Tibial artery (tissue), 4 donors: ENCODE measurements around the gene GABRB3.

Experiments used
- DNase-seq, 2 donors: peaks; one replicate each; pipeline ENCODE4 v3.0.0-alpha.2; 2019
- H3K27ac ChIP-seq, 2 donors: fragments of 200-600 bp; sonication (generic) in 1 of 2; 1 replicate in 1 of 2; 2 replicates in 1 of 2; pipeline ENCODE4 v1.5.1; 2018 to 2019; ENCODE audit warnings: mild to moderate bottlenecking in 1 of 2
- H3K27me3 ChIP-seq, 2 donors: fragments of 200-600 bp; sonication (generic) in 1 of 2; one replicate each; pipeline versions ENCODE4 v1.5.1 to v1.6.0; 2016 to 2019
- H3K36me3 ChIP-seq, 3 donors: fragments of 200-600 bp; sonication (generic) in 2 of 3; one replicate each; pipeline ENCODE4 v1.5.1; 2016 to 2019; ENCODE audit warnings: mild to moderate bottlenecking in 2 of 3
- H3K4me1 ChIP-seq, 4 donors: fragments of 200-600 bp; sonication (generic) in 2 of 4; 1 replicate in 3 of 4; 2 replicates in 1 of 4; pipeline ENCODE4 v1.5.1; 2016 to 2019
- H3K4me3 ChIP-seq, 2 donors: fragments of 200-600 bp; sonication (generic) in 1 of 2; 1 replicate in 1 of 2; 2 replicates in 1 of 2; pipeline ENCODE4 v1.5.1; 2018 to 2019; ENCODE audit warnings: mild to moderate bottlenecking in 2 of 2
- H3K9me3 ChIP-seq, 3 donors: fragments of 200-600 bp; sonication (generic) in 1 of 3; one replicate each; pipeline ENCODE4 v1.5.1; 2016 to 2019
- CTCF ChIP-seq, 2 experiments: fragments of 200-600 bp in 1 of 2; fragments of 450-650 bp in 1 of 2; IDR thresholded peaks; one replicate each; pipeline ENCODE4 v1.5.1; 2017 to 2019; ENCODE audit warnings: antibody characterized with exemption in 2 of 2, mild to moderate bottlenecking in 1 of 2, moderate library complexity in 1 of 2
- intact Hi-C: fragments of 100-400 bp; cut with DNase I; formaldehyde crosslinking; loops from one replicate; pipeline ENCODE4 v1.15.0; 2023; ENCODE audit warnings: low total_unique reads

Gene GABRB3

DNA sequence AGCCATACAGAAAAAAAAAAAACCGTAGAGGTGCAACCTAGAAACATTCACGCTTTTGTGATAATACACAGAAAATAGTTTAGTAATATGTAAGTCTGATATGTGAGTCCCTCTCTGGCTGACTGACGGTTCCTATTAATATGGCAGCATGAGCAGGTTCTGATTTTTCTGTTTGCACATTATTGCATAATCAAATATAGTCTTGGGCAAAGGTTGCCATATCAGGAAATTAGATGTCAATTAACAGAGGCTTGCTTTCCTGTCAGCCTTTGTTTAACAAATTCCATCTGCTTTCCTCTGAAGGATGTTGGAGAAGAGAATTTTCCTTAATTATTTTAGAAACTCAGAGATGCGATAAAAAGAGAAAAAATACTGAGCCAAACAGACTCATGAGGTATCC is 14.8 kb downstream of the GABRB3 start:
- Histone ChIP-seq H3K4me1 (no peaks in the 10 kb centered on the region), H3K4me3 (no peak overlapping the region), H3K27me3 (no peaks in the 10 kb centered on the region), H3K36me3 (no peaks in the 10 kb centered on the region), H3K27ac (no peak overlapping the region), H3K9me3 (no peaks in the 10 kb centered on the region)
- intact Hi-C loops: no loop called here
- no peak for DNase-seq
- no peak for TF ChIP-seq CTCF (IDR thresholded peaks at IDR 0.05)

DNA sequence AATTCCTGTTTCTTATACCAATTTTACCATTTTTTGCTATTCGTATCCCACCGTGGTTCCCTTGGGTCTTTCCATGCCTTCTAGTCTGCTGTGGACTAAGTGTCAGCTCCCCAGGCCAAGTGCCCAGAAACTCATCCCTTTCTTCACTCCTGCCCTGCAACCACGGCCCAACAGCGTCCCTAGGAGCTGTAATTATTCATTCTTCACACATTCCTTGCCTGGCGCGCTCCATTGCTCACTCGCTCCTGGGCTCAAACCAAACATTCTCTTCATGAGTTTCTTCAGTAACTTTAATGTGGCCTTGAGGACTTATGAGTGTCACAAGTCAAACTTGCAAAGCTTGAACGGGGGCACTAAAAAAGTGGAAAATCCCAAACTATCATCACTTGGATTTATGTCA is 15.7 kb downstream of the GABRB3 start:
- no peak overlapping the region for H3K27ac ChIP-seq
- intact Hi-C loops: no loop called here
- no peak for DNase-seq
- no peak overlapping the region for H3K4me3 ChIP-seq
- H3K36me3 ChIP-seq: no peaks in the 10 kb centered on the region
- no peaks in the 10 kb centered on the region for H3K4me1 ChIP-seq
- TF ChIP-seq CTCF (IDR thresholded peaks at IDR 0.05): no peak
- no peaks in the 10 kb centered on the region for H3K27me3 ChIP-seq
- peaks cover 0 to 3% (median 0%) of the 10 kb centered on the region in 3 donors for H3K9me3 ChIP-seq

- Histone ChIP-seq H3K36me3 (no peaks in the 10 kb centered on the region), H3K9me3 (no peaks in the 10 kb centered on the region), H3K4me3 (no peak overlapping the region), H3K27me3 (no peaks in the 10 kb centered on the region), H3K4me1 (no peaks in the 10 kb centered on the region), H3K27ac (no peak overlapping the region)
- intact Hi-C loops: no loop called here
- TF ChIP-seq CTCF (IDR thresholded peaks at IDR 0.05): no peak
- DNase-seq: no peak
Measured at GRCh38 chr15:26744894-26745293, 28.0 kb downstream of the GABRB3 start.

- TF ChIP-seq CTCF (IDR thresholded peaks at IDR 0.05): no peak
- DNase-seq: no peak
- intact Hi-C loops: no loop called here
- Histone ChIP-seq H3K27me3 (no peaks in the 10 kb centered on the region), H3K36me3 (no peaks in the 10 kb centered on the region), H3K9me3 (peaks cover 0 to 4% (median 0%) of the 10 kb centered on the region in 3 donors), H3K27ac (no peak overlapping the region), H3K4me1 (no peaks in the 10 kb centered on the region), H3K4me3 (no peak overlapping the region)
Measured at GRCh38 chr15:26739791-26740190, 33.1 kb downstream of the GABRB3 start.

- no peaks in the 10 kb centered on the region for H3K4me1 ChIP-seq
- DNase-seq: no peak
- H3K9me3 ChIP-seq: peaks cover 0 to 4% (median 0%) of the 10 kb centered on the region in 3 donors
- TF ChIP-seq CTCF (IDR thresholded peaks at IDR 0.05): no peak
- H3K36me3 ChIP-seq: no peaks in the 10 kb centered on the region
- no peak overlapping the region for H3K4me3 ChIP-seq
- no peak overlapping the region for H3K27ac ChIP-seq
- intact Hi-C loops: no loop called here
- no peaks in the 10 kb centered on the region for H3K27me3 ChIP-seq
Measured at GRCh38 chr15:26738996-26739395, 33.9 kb downstream of the GABRB3 start.
